Left renal pelvis (tissue), 4 donors: ENCODE data around the gene HRH2. TPM values are rescaled to one million over a fixed set of nuclear protein-coding genes. Genes with fewer than 3 reads are reported as not detected.
"Not testable (repeated sequence)": the region's sequence is repeated elsewhere in the genome, so short reads cannot be mapped to it uniquely, and the experiment has no call there.

Experiments
- DNase-seq, 4 donors: peaks; one replicate each; pipeline ENCODE4 v3.0.0-alpha.2; 2013; ENCODE audit warnings: low read depth in 4 of 4, low spot score in 3 of 4
- polyA plus RNA-seq, 4 donors: library from polyadenylated mRNA; unstranded; fragments of 120-200 nt; gene quantifications; one replicate each; pipeline ENCODE4 v1.2.1, GENCODE V29; 2013; ENCODE audit not compliant: insufficient read length in 4 of 4

HRH2 gene
- polyA plus RNA-seq, 4 donors, result 0.89 to 3.6 (median 3.0) TPM

GRCh38 chr5:175642998-175643397, 14.9 kb upstream of the HRH2 start:
- DNase-seq, result no peak

GRCh38 chr5:175646251-175646650, 11.6 kb upstream of the HRH2 start:
- no peak for DNase-seq

- DNase-seq, result no peak
Measured at GRCh38 chr5:175649967-175650366, 7.9 kb upstream of the HRH2 start.

DNA sequence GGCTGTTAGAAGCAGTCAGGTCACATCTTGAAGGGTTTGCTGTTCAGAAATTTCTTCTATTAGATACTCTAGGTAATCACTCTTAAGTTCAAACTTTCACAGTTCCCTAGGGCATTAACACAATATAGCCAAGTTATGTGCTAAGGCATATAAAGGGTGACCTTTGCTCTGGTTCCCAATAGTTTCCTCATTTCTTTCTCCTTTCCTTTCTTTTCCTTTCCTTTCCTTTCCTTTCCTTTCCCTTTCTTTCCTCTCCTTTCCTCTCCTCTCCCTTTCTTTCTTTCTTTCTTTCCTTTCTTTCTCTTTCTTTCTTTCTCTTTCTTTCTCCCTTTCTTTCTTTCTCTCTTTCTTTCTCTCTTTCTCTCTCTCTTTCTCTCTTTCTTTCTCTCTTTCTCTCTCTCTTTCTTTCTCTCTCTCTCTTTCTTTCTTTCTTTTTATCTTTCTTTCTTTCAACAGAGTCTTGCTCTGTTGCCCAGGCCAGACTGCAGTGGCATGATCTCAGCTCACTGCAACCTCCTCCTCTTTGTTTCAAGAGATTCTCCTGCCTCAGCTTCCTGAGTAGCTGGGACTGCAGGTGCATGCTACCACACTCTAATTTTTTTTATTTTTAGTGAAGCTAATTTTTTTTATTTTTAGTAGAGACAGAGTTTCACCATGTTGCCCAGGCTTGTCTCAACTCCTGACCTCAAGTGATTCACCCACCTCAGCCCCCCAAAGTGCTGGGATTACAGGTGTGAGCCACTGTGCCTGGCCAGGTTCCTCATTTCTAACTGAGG, 7.3 kb upstream of the HRH2 start:
- DNase-seq, result not testable (repeated sequence)

DNA sequence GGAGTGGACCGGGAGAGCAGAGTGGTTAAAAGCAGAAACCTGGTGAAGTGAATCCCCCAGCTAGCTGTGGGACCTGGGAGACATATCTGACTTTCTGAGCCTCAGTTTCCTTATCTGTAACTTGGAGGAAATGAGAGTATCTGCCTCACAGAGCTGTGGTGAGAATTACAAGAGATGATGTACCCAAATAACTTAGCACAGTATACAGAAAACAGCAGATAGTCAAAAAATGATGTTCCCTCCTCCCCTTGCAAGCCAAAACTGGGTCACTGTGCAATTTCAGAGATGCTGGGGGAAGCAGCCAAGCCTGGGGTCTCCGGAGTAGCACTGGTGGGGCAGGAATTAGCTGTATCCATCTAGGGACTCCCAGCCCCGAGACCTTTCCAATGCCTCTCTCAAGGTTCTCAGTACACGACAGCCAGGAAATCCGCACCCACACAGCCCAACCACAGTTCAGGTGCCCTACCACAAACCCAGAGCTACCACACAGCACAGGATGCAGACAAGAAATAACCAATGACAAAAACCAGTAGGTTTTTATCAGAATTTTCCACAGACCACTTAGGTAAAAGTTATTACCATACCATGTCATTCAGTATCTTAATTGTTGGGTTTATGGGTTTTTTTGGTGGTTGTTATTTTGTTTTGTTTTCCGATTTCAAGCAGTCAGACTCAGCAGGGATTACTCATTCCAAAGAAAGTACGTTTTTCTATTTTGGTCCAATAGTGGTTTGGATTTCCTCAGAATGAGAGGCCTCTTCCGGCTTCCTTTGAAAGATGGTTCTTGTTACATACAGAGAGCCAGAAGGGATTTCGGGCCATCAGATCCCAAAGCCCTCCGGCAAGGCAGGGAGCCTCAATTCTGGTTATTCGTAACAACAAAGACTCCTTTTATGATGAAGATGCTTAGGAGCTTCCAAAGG, 4.9 kb upstream of the HRH2 start:
- DNase-seq, result no peak

- DNase-seq, result no peak
Measured at GRCh38 chr5:175653763-175654162, 4.1 kb upstream of the HRH2 start.

- no peak for DNase-seq
Measured at GRCh38 chr5:175654339-175654738, 3.5 kb upstream of the HRH2 start.

DNA sequence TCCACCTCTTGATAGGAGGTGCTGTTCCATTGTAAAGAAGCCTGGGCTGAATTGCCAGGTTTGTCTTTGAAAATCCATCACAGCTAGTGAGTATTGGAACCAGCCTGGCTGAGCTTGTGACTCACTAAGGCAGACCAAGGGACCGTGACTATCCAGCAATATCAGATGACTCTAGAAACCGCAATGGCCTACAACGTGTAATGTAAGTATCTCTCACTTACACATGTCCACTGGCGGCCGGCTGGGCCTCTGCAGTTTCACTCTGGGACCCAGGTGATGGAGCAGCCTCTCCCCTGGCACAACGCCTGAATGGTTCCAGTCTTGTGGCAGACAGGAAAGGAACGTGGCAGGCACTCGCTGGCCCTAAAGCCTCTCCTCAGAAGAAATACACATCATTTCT, 3.1 kb upstream of the HRH2 start:
- DNase-seq, result no peak

GRCh38 chr5:175655411-175655810, 2.5 kb upstream of the HRH2 start:
- DNase-seq, result no peak

DNA sequence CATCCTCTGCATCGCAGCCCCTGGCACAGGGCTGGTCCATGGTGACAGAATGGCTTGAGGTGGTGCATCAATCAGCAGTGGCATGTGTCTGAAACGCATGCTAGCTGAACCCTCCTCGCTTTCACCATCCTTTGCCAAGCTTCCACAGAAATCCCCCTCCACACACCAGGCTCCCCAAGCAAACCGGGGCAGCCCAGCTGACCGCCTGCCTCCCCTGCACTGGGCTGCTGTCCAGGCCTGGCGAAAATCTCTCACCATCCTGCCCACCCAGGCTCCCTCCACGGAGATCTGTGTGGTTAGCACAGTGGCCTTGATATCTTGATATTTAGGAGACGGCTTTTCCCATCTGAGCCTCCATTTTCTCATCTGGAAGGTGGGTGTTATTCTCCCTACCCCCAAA, 905 bp upstream of the HRH2 start:
- no peak for DNase-seq

GRCh38 chr5:175658299-175659145, 651 bp downstream of the HRH2 start:
- no peak for DNase-seq

DNA sequence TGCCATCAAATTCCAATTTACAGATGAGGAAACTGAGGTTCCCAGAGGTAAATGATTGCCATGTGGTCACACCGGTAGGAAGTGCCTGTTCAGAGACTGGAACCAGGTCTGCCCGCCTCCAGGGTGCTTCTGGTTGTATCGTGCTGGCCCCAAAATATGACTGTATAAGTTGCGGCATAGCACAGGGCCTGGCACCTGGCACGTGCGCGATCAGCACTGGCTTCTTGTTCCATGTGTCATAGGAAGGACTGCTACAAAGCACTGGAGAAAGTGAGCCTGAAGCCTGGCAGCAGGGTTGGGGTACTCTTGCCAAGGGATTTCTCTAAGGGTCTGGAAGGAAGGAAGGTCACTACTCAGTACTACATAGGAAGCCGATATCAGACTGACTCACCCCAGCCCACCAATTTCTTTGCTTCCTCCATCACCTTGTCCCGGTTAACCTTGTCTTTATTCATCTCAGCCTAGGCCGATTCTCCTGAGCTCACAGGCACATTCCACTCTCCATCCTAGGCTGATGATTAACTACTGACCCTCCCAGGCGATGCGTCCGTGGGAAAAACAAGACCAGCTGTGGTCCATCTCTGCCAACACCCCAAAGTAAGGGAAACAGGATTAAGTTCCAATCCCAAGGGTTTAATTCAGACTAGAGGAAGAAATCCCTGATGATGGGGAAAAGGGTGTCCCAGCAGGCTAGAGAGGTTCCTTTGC, 1.8 kb downstream of the HRH2 start:
- no peak for DNase-seq

DNA sequence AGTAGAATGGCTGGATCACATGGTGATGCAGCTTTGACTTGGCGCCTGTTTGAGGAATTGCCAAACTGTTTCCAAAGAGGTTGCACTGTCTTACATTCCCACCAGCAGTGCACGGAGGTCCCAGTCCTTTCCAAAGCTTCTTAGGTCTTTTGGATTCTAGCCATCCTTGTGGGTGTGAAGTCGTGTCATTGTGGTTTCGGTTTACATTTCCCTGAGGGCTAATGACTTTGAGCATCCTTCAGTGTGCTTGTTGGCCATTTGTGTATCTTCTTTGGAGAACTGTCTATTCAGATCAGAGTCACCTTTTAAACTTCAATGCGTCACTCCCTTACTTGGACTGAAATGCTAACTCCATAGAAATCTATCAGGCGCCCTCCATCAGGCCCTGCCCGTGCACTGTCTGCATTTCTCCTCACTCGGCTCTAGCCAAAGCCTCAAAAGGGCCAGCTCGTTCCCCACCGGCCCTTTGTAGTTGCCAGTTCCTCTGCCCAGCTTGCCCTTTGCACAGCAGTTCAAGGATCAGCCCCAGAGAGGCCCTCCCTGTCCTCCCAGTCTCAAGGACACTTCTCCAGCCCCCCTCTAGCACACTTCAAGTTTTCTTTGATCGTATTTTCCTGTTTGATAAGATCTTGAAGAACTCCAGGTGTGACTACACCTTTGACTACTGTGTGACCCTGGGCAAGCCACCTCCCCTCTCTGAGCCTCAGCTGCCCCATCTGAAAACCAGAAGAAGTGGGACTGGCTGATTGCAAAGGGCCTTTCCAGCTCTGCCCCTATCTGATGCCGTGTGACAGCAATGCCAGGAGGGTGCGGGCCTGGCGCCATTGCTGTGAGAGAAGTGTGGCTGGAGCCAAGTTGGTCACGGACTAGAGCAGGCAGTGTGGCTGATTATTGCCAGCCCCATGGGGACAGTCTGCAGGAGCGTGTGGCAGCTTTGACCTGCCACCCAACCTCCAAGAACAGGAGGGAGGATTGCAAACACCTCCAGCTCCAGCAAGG, 5.6 kb downstream of the HRH2 start:
- no peak for DNase-seq

GRCh38 chr5:175664723-175665122, 6.9 kb downstream of the HRH2 start:
- no peak for DNase-seq

GRCh38 chr5:175666216-175666615, 8.3 kb downstream of the HRH2 start:
- DNase-seq, result no peak

DNA sequence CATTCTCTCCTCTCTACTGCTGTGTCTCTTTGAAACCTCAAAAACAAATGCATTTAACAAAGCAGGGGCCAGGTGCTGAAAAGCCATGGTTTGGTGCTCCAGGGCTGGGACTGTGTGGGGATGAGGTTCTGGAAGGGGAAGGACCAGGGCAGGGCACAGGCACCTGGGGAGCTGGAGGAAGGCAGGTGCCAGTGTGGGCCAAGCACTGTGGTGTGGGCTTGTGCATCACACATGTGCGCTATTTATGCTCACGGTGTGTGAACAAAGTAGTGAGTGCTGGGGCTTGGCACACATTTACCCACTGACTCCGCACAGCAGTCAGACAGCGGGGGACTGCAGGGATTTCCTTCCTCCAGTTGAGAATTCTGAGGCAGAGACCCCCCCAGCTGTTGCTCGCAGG, 10.1 kb downstream of the HRH2 start:
- no peak for DNase-seq

DNA sequence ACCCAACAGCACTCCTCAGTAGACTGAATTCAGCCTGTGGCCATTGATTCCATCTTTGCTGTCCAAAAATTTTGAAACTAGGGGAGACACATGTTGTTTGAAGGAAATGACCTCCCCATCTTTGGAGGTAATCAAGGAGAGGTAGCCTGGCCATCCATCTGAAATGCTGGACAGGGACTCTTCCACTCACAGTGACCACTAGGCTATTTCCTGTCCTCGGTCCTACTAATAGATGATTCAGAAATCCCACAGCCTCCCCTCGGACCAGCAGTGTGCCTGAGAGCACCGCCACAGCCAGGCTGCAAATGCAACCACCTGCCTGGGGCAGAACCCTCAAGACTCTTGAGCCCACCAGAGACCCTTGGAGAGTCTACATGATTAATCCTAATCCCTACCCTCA, 12.5 kb downstream of the HRH2 start:
- DNase-seq, result no peak

DNA sequence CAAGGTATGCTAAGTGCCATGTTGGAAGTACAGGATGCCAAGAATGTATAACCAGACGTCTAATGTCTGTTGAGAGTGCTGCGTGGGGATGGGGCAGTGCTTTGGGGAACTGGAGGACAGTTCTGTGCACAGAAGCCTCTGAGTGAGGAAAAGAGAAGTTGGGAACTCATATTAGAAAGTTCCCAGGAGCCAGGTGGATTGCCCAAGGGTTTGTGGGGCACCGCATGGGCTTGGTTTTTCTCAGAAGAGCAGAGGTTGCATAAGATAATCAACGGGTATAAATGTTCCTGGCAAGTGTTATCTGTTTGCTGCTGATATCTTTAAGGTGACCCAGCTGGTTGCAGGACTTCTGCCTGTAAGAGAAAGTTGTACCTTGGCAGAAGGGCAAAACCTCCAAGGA, 13.1 kb downstream of the HRH2 start:
- DNase-seq, result no peak

GRCh38 chr5:175672976-175673648, 15.2 kb downstream of the HRH2 start:
- DNase-seq, result no peak
